Measurements from ENCODE around the gene ATXN2L. TPM values are rescaled to one million over a fixed set of nuclear protein-coding genes. Genes with fewer than 3 reads are reported as not detected.
A peak's percentile ranks its signal among the peaks of the same experiment; 100 is the strongest.

ATXN2L gene
- total RNA-seq, 5 donors from 2014 or later (not counting 1 experiment from before 2014, with no cell fraction given): 273 to 345 (median 281) TPM

GRCh38 chr16:28837672-28838557 is 15.1 kb downstream of the ATXN2L start:
- Mint-ChIP-seq H3K36me3 (peaks cover 29% of the 10 kb centered on the region), H3K4me1 (peaks cover 1 to 6% (median 4%) of the 10 kb centered on the region in 3 donors), H3K9me3 (no peaks in the 10 kb centered on the region), H3K4me3 (no peak overlapping the region), H3K27me3 (no peaks in the 10 kb centered on the region), H3K27ac (peak overlapping the region in 1 of 2 donors; percentile 4)
- Histone ChIP-seq H3K4me3 (ENCODE audit: control insufficient read depth in 1 of 2, extremely low read depth in 1 of 2, low read length in 1 of 2) (no peak overlapping the region), H3K27me3 (replicated peaks in 1 of 2; ENCODE audit: control insufficient read depth in 2 of 2, extremely low read depth in 1 of 2, insufficient read depth in 2 of 2, low read length in 1 of 2) (no peaks in the 10 kb centered on the region), H3K36me3 (ENCODE audit: control insufficient read depth in 2 of 2, extremely low read depth in 1 of 2, insufficient read depth in 1 of 2, low read length in 1 of 2) (peaks cover 10 to 62% of the 10 kb centered on the region in 2 donors), H3K4me1 (ENCODE audit: control insufficient read depth in 1 of 2, extremely low read depth in 1 of 2, insufficient read depth in 2 of 2, low read length in 2 of 2) (no peaks in the 10 kb centered on the region), H3K27ac (ENCODE audit: low read length) (no peak overlapping the region), H3K9me3 (no peaks in the 10 kb centered on the region)
- ATAC-seq (replicated peaks in 1 of 4): no peak
- no peak for DNase-seq
- CTCF ChIA-PET: no interaction called here
- 96% methylated on average over 5 of the region's 7 CpGs for WGBS (ENCODE audit: insufficient coverage)
- POLR2A ChIA-PET: interaction anchor here in 1 of 2 donors (0.6 kb wide), 2 partner anchors 279 to 346 kb away, joined by 4 to 6 read pairs; no protein-coding TSS in a partner anchor

GRCh38 chr16:28838558-28838918 is 15.7 kb downstream of the ATXN2L start:
- Mint-ChIP-seq H3K27ac (no peak overlapping the region), H3K4me3 (no peak overlapping the region), H3K4me1 (peaks cover 1 to 6% (median 4%) of the 10 kb centered on the region in 3 donors), H3K27me3 (no peaks in the 10 kb centered on the region), H3K9me3 (no peaks in the 10 kb centered on the region), H3K36me3 (peaks cover 25% of the 10 kb centered on the region)
- Histone ChIP-seq H3K27me3 (replicated peaks in 1 of 2; ENCODE audit: control insufficient read depth in 2 of 2, extremely low read depth in 1 of 2, insufficient read depth in 2 of 2, low read length in 1 of 2) (no peaks in the 10 kb centered on the region), H3K4me1 (ENCODE audit: control insufficient read depth in 1 of 2, extremely low read depth in 1 of 2, insufficient read depth in 2 of 2, low read length in 2 of 2) (no peaks in the 10 kb centered on the region), H3K9me3 (no peaks in the 10 kb centered on the region), H3K27ac (ENCODE audit: low read length) (no peak overlapping the region), H3K36me3 (ENCODE audit: control insufficient read depth in 2 of 2, extremely low read depth in 1 of 2, insufficient read depth in 1 of 2, low read length in 1 of 2) (peaks cover 9 to 62% of the 10 kb centered on the region in 2 donors), H3K4me3 (ENCODE audit: control insufficient read depth in 1 of 2, extremely low read depth in 1 of 2, low read length in 1 of 2) (no peak overlapping the region)
- 100% methylated on average over 1 of the region's 1 CpG for WGBS (ENCODE audit: insufficient coverage)
- ATAC-seq (replicated peaks in 1 of 4) (no peak), DNase-seq (no peak)
- CTCF ChIA-PET: no interaction called here
- POLR2A ChIA-PET: interaction anchor here in 1 of 2 donors (0.6 kb wide), 1 partner anchor 279 kb away, joined by 6 read pairs; no protein-coding TSS in a partner anchor

GRCh38 chr16:28839004-28839639 is 16.3 kb downstream of the ATXN2L start:
- ATAC-seq (replicated peaks in 1 of 4) (no peak), DNase-seq (no peak)
- 93% methylated on average over 9 of the region's 14 CpGs for WGBS (ENCODE audit: insufficient coverage)
- POLR2A ChIA-PET: interaction anchor here in 1 of 2 donors (0.6 kb wide), 1 partner anchor 280 kb away, joined by 6 read pairs; no protein-coding TSS in a partner anchor
- Mint-ChIP-seq H3K36me3 (peaks cover 19% of the 10 kb centered on the region), H3K27me3 (no peaks in the 10 kb centered on the region), H3K27ac (peak overlapping the region in 1 of 2 donors; percentile 4), H3K4me1 (peaks cover 2 to 6% (median 2%) of the 10 kb centered on the region in 3 donors), H3K9me3 (no peaks in the 10 kb centered on the region), H3K4me3 (no peak overlapping the region)
- H3K4me3 ChIP-seq (ENCODE audit: control insufficient read depth in 1 of 2, extremely low read depth in 1 of 2, low read length in 1 of 2): no peak overlapping the region
- CTCF ChIA-PET: no interaction called here
- H3K4me1 ChIP-seq (ENCODE audit: control insufficient read depth in 1 of 2, extremely low read depth in 1 of 2, insufficient read depth in 2 of 2, low read length in 2 of 2): no peaks in the 10 kb centered on the region
- no peaks in the 10 kb centered on the region for H3K9me3 ChIP-seq
- no peaks in the 10 kb centered on the region for H3K27me3 ChIP-seq (replicated peaks in 1 of 2; ENCODE audit: control insufficient read depth in 2 of 2, extremely low read depth in 1 of 2, insufficient read depth in 2 of 2, low read length in 1 of 2)
- H3K36me3 ChIP-seq (ENCODE audit: control insufficient read depth in 2 of 2, extremely low read depth in 1 of 2, insufficient read depth in 1 of 2, low read length in 1 of 2): peaks cover 14 to 62% of the 10 kb centered on the region in 2 donors
- no peak overlapping the region for H3K27ac ChIP-seq (ENCODE audit: low read length)

- no peak overlapping the region for H3K4me3 Mint-ChIP-seq
- CTCF ChIA-PET: no interaction called here
- peaks cover 14% of the 10 kb centered on the region for H3K36me3 Mint-ChIP-seq
- no peaks in the 10 kb centered on the region for H3K9me3 ChIP-seq
- peaks cover 16 to 62% of the 10 kb centered on the region in 2 donors for H3K36me3 ChIP-seq (ENCODE audit: control insufficient read depth in 2 of 2, extremely low read depth in 1 of 2, insufficient read depth in 1 of 2, low read length in 1 of 2)
- H3K27me3 ChIP-seq (replicated peaks in 1 of 2; ENCODE audit: control insufficient read depth in 2 of 2, extremely low read depth in 1 of 2, insufficient read depth in 2 of 2, low read length in 1 of 2): no peaks in the 10 kb centered on the region
- no peaks in the 10 kb centered on the region for H3K9me3 Mint-ChIP-seq
- no peaks in the 10 kb centered on the region for H3K27me3 Mint-ChIP-seq
- H3K4me1 Mint-ChIP-seq: peaks cover 8 to 12% (median 10%) of the 10 kb centered on the region in 3 donors
- no peak overlapping the region for H3K4me3 ChIP-seq (ENCODE audit: control insufficient read depth in 1 of 2, extremely low read depth in 1 of 2, low read length in 1 of 2)
- WGBS (ENCODE audit: insufficient coverage): 0% methylated on average over 1 of the region's 1 CpG
- peaks cover 2 to 4% of the 10 kb centered on the region in 2 experiments for H3K4me1 ChIP-seq (ENCODE audit: control insufficient read depth in 1 of 2, extremely low read depth in 1 of 2, insufficient read depth in 2 of 2, low read length in 2 of 2)
- DNase-seq (no peak), ATAC-seq (replicated peaks in 1 of 4) (no peak)
- POLR2A ChIA-PET: no interaction called here
- H3K27ac ChIP-seq (ENCODE audit: low read length): no peak overlapping the region
- H3K27ac Mint-ChIP-seq: peak overlapping the region; percentile 17 to 62
These were observed 17.1 kb downstream of the ATXN2L start for GRCh38 chr16:28839899-28840298.

- H3K9me3 ChIP-seq: no peaks in the 10 kb centered on the region
- DNase-seq (no peak), ATAC-seq (replicated peaks in 1 of 4) (no peak)
- H3K4me3 ChIP-seq (ENCODE audit: control insufficient read depth in 1 of 2, extremely low read depth in 1 of 2, low read length in 1 of 2): no peak overlapping the region
- Mint-ChIP-seq H3K4me1 (peaks cover 25 to 34% (median 30%) of the 10 kb centered on the region in 3 donors), H3K36me3 (peaks cover 14% of the 10 kb centered on the region), H3K27ac (peak overlapping the region; percentile 15 to 25), H3K27me3 (no peaks in the 10 kb centered on the region), H3K4me3 (no peak overlapping the region), H3K9me3 (no peaks in the 10 kb centered on the region)
- no peak overlapping the region for H3K27ac ChIP-seq (ENCODE audit: low read length)
- no peaks in the 10 kb centered on the region for H3K27me3 ChIP-seq (replicated peaks in 1 of 2; ENCODE audit: control insufficient read depth in 2 of 2, extremely low read depth in 1 of 2, insufficient read depth in 2 of 2, low read length in 1 of 2)
- CTCF ChIA-PET: no interaction called here
- peaks cover 12 to 40% of the 10 kb centered on the region in 2 donors for H3K36me3 ChIP-seq (ENCODE audit: control insufficient read depth in 2 of 2, extremely low read depth in 1 of 2, insufficient read depth in 1 of 2, low read length in 1 of 2)
- 100% methylated on average over 1 of the region's 7 CpGs for WGBS (ENCODE audit: insufficient coverage)
- H3K4me1 ChIP-seq (ENCODE audit: control insufficient read depth in 1 of 2, extremely low read depth in 1 of 2, insufficient read depth in 2 of 2, low read length in 2 of 2): peaks cover 14 to 26% of the 10 kb centered on the region in 2 experiments
- POLR2A ChIA-PET: interaction anchor here in 1 of 2 donors (0.9 kb wide), 1 partner anchor 13 kb away, joined by 3 read pairs; no protein-coding TSS in a partner anchor
These were observed 19.9 kb downstream of the ATXN2L start for GRCh38 chr16:28842696-28843095.

GRCh38 chr16:28843766-28844165 is 21.0 kb downstream of the ATXN2L start:
- peaks cover 20 to 34% (median 30%) of the 10 kb centered on the region in 3 donors for H3K4me1 Mint-ChIP-seq
- H3K4me3 Mint-ChIP-seq: peak overlapping the region in 1 of 3 donors; percentile 95
- ChIA-PET CTCF (no interaction called here), POLR2A (no interaction called here)
- no peaks in the 10 kb centered on the region for H3K27me3 ChIP-seq (replicated peaks in 1 of 2; ENCODE audit: control insufficient read depth in 2 of 2, extremely low read depth in 1 of 2, insufficient read depth in 2 of 2, low read length in 1 of 2)
- ATAC-seq (replicated peaks in 1 of 4) (no peak), DNase-seq (no peak)
- H3K36me3 ChIP-seq (ENCODE audit: control insufficient read depth in 2 of 2, extremely low read depth in 1 of 2, insufficient read depth in 1 of 2, low read length in 1 of 2): peaks cover 12 to 32% of the 10 kb centered on the region in 2 donors
- no peak overlapping the region for H3K27ac Mint-ChIP-seq
- H3K27me3 Mint-ChIP-seq: no peaks in the 10 kb centered on the region
- H3K9me3 Mint-ChIP-seq: no peaks in the 10 kb centered on the region
- no peak overlapping the region for H3K4me3 ChIP-seq (ENCODE audit: control insufficient read depth in 1 of 2, extremely low read depth in 1 of 2, low read length in 1 of 2)
- WGBS (ENCODE audit: insufficient coverage): 100% methylated on average over 9 of the region's 12 CpGs
- H3K4me1 ChIP-seq (ENCODE audit: control insufficient read depth in 1 of 2, extremely low read depth in 1 of 2, insufficient read depth in 2 of 2, low read length in 2 of 2): peaks cover 14 to 29% of the 10 kb centered on the region in 2 experiments
- no peaks in the 10 kb centered on the region for H3K9me3 ChIP-seq
- H3K27ac ChIP-seq (ENCODE audit: low read length): no peak overlapping the region
- peaks cover 10% of the 10 kb centered on the region for H3K36me3 Mint-ChIP-seq
